LoVo (cell line): ENCODE results near the gene RIT2.

Source experiments
- DNase-seq: peaks from one replicate; pipeline ENCODE4 v3.0.0-alpha.2; 2016; ENCODE audit warnings: low spot score

The RIT2 gene

GRCh38 chr18:43081396-43081795 is 34.1 kb downstream of the RIT2 start:
- no peak for DNase-seq

GRCh38 chr18:43080671-43081070 is 34.8 kb downstream of the RIT2 start:
- no peak for DNase-seq

- no peak for DNase-seq
These were observed 36.1 kb downstream of the RIT2 start for GRCh38 chr18:43079422-43079821.

- no peak for DNase-seq
These were observed 36.9 kb downstream of the RIT2 start for GRCh38 chr18:43078478-43079092.

GRCh38 chr18:43077510-43078308 is 37.8 kb downstream of the RIT2 start:
- DNase-seq = no peak

GRCh38 chr18:43073771-43074170 is 41.7 kb downstream of the RIT2 start:
- no peak for DNase-seq

GRCh38 chr18:43068781-43069180 is 46.7 kb downstream of the RIT2 start:
- no peak for DNase-seq

GRCh38 chr18:43067570-43067969 is 47.9 kb downstream of the RIT2 start:
- DNase-seq = no peak

- DNase-seq = no peak
These were observed 53.7 kb downstream of the RIT2 start for GRCh38 chr18:43061816-43062215.

GRCh38 chr18:43061318-43061717 is 54.2 kb downstream of the RIT2 start:
- DNase-seq = no peak

GRCh38 chr18:43060020-43060419 is 55.5 kb downstream of the RIT2 start:
- DNase-seq = no peak

- DNase-seq = no peak
These were observed 60.5 kb downstream of the RIT2 start for GRCh38 chr18:43054815-43055519.

- DNase-seq = no peak
These were observed 66.5 kb downstream of the RIT2 start for GRCh38 chr18:43049021-43049420.

- DNase-seq = no peak
These were observed 69.2 kb downstream of the RIT2 start for GRCh38 chr18:43046322-43046721.

GRCh38 chr18:43043626-43044025 is 71.9 kb downstream of the RIT2 start:
- DNase-seq = no peak

- no peak for DNase-seq
These were observed 75.2 kb downstream of the RIT2 start for GRCh38 chr18:43040281-43040680.

GRCh38 chr18:43034683-43035500 is 80.6 kb downstream of the RIT2 start:
- no peak for DNase-seq

- no peak for DNase-seq
These were observed 84.3 kb downstream of the RIT2 start for GRCh38 chr18:43031169-43031568.

GRCh38 chr18:43029414-43029813 is 86.1 kb downstream of the RIT2 start:
- no peak for DNase-seq

- no peak for DNase-seq
These were observed 92.6 kb downstream of the RIT2 start for GRCh38 chr18:43022874-43023273.

- no peak for DNase-seq
These were observed 97.9 kb downstream of the RIT2 start for GRCh38 chr18:43017622-43018021.

GRCh38 chr18:43013486-43013885 is 102.0 kb downstream of the RIT2 start:
- DNase-seq = no peak
